Measurements from ENCODE around the gene FBLN5.

DNA sequence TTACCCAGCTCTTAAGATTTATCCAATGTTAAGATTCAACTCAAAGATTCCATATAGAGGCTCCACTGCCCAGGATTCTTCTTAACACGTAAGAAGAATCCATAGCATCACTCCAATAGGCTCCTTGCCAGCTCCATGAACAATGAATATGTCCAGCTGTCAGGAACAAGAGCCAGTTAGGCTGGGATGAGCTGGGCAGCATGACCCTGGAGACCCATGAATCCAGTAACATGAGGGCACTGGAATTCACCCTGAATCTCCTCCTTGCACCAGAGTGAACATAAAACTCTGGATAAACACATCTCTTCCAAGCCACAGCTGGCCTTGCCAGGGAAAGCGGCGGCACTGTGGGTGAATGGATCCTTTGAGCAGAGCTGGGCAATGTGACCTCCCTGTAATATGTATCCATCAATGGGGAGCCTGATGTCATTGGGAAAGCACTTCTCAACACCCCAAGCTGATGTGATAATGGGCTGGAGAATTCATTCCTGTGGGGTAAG is 55.7 kb downstream of the FBLN5 start:
- TF ChIP-seq, protein P1, sequence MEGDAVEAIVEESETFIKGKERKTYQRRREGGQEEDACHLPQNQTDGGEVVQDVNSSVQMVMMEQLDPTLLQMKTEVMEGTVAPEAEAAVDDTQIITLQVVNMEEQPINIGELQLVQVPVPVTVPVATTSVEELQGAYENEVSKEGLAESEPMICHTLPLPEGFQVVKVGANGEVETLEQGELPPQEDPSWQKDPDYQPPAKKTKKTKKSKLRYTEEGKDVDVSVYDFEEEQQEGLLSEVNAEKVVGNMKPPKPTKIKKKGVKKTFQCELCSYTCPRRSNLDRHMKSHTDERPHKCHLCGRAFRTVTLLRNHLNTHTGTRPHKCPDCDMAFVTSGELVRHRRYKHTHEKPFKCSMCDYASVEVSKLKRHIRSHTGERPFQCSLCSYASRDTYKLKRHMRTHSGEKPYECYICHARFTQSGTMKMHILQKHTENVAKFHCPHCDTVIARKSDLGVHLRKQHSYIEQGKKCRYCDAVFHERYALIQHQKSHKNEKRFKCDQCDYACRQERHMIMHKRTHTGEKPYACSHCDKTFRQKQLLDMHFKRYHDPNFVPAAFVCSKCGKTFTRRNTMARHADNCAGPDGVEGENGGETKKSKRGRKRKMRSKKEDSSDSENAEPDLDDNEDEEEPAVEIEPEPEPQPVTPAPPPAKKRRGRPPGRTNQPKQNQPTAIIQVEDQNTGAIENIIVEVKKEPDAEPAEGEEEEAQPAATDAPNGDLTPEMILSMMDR (IDR thresholded peaks at IDR 0.05; ENCODE audit: low read depth, low read length), result no peak
- no peak for TF ChIP-seq EZH2phosphoT487 (IDR thresholded peaks at IDR 0.05; ENCODE audit: low read depth)
